Smooth muscle cell (in vitro differentiated cells): ENCODE data around the gene TFPI2. TPM values are rescaled to one million over a fixed set of nuclear protein-coding genes. Genes with fewer than 3 reads are reported as not detected.

ENCODE experiments used
- DNase-seq: peaks from one replicate; lab custom pipeline; 2025; ENCODE audit not compliant: unreplicated experiment; lab: John Stamatoyannopoulos, UW
- H2AFZ ChIP-seq: fragments of 200-600 bp; sonication (generic); 2 replicates; pipeline ENCODE4 v1.6.0; 2016; ENCODE audit warnings: antibody characterized with exemption, low read depth, mild to moderate bottlenecking
- H3F3A ChIP-seq: fragments of 200-600 bp; sonication (generic); 2 replicates; pipeline ENCODE4 v1.6.0; 2017; ENCODE audit warnings: antibody characterized with exemption, low read depth
- H3K27ac ChIP-seq: fragments of 200-600 bp; sonication (generic); 2 replicates; pipeline ENCODE4 v1.5.1; 2016; ENCODE audit warnings: low read depth, mild to moderate bottlenecking
- H3K27me3 ChIP-seq: fragments of 200-600 bp; sonication (generic); 2 replicates; pipeline ENCODE4 v1.6.1; 2016; ENCODE audit warnings: low read depth, mild to moderate bottlenecking
- H3K36me3 ChIP-seq: fragments of 200-600 bp; sonication (generic); 2 replicates; pipeline ENCODE4 v1.5.1; 2016; ENCODE audit warnings: low read depth
- H3K4me1 ChIP-seq: fragments of 200-600 bp; sonication (generic); 2 replicates; pipeline ENCODE4 v1.5.1; 2016; ENCODE audit warnings: low read depth
- H3K4me2 ChIP-seq: fragments of 200-600 bp; sonication (generic); 2 replicates; pipeline ENCODE4 v1.6.0; 2016; ENCODE audit warnings: mild to moderate bottlenecking
- H3K4me3 ChIP-seq: fragments of 200-600 bp; sonication (generic); 2 replicates; pipeline ENCODE4 v1.5.1; 2016; ENCODE audit warnings: mild to moderate bottlenecking
- H3K79me2 ChIP-seq: fragments of 200-600 bp; sonication (generic); 2 replicates; pipeline ENCODE4 v1.6.0; 2016; ENCODE audit warnings: low read depth, mild to moderate bottlenecking
- H3K9ac ChIP-seq: fragments of 200-600 bp; sonication (generic); 2 replicates; pipeline ENCODE4 v1.6.0; 2016; ENCODE audit warnings: low read depth
- H3K9me3 ChIP-seq: fragments of 200-600 bp; sonication (generic); replicated peaks from 2 replicates; pipeline ENCODE4 v1.5.1; 2016; ENCODE audit warnings: low read depth
- H4K20me1 ChIP-seq: fragments of 200-600 bp; sonication (generic); 2 replicates; pipeline ENCODE4 v1.6.0; 2016; ENCODE audit warnings: low read depth
- CTCF ChIP-seq: fragments of 200-600 bp; sonication (generic); IDR thresholded peaks from 2 replicates; pipeline ENCODE4 v1.5.1; 2017; ENCODE audit warnings: borderline replicate concordance, mild to moderate bottlenecking, antibody characterized with exemption; ENCODE audit not compliant: insufficient read depth, poor library complexity, severe bottlenecking
- WGBS: methylation state at CpG from one replicate; pipeline ENCODE4 v1.1.7; 2016; ENCODE audit warnings: low lambda C conversion rate; 5-methylcytosine and 5-hydroxymethylcytosine counted together
- polyA plus RNA-seq: library from polyadenylated mRNA; unstranded; fragments of >200 nt; fragmentation: Nextera tagmentation; extraction: Ambion mirVana; gene quantifications from 2 replicates; pipeline ENCODE4 v1.2.1, GENCODE V29; 2016
- total RNA-seq: library from RNA; depleted of rRNA; stranded (reverse); fragments of >200 nt; gene quantifications from 2 replicates; pipeline ENCODE4 v1.2.3, GENCODE V29; 2014

TFPI2 gene
- total and polyA plus RNA-seq, 2 experiments from 2014 or later = 104 to 139 TPM

GRCh38 chr7:93923942-93924341 is 33.4 kb upstream of the TFPI2 start:
- Histone ChIP-seq H3K4me1 (peaks cover 24% of the 10 kb centered on the region), H4K20me1 (no peaks in the 10 kb centered on the region), H3K4me3 (peak overlapping the region; percentile 55), H3F3A (peaks cover 7% of the 10 kb centered on the region), H2AFZ (no peak overlapping the region), H3K27ac (no peak overlapping the region), H3K79me2 (peaks cover 17% of the 10 kb centered on the region), H3K36me3 (peaks cover 6% of the 10 kb centered on the region), H3K9me3 (no peaks in the 10 kb centered on the region), H3K27me3 (no peaks in the 10 kb centered on the region), H3K4me2 (peak overlapping the region; percentile 85), H3K9ac (no peak overlapping the region)
- TF ChIP-seq CTCF = no peak
- WGBS = 9% methylated on average over 1 of the region's 1 CpG
- DNase-seq = no peak

GRCh38 chr7:93923296-93923695 is 32.7 kb upstream of the TFPI2 start:
- Histone ChIP-seq H3K27ac (no peak overlapping the region), H3F3A (peaks cover 7% of the 10 kb centered on the region), H3K4me1 (peaks cover 24% of the 10 kb centered on the region), H3K9me3 (no peaks in the 10 kb centered on the region), H3K36me3 (peaks cover 6% of the 10 kb centered on the region), H3K4me2 (peak overlapping the region; percentile 85), H3K9ac (no peak overlapping the region), H4K20me1 (no peaks in the 10 kb centered on the region), H3K27me3 (no peaks in the 10 kb centered on the region), H2AFZ (no peak overlapping the region), H3K4me3 (peak overlapping the region; percentile 55), H3K79me2 (peaks cover 17% of the 10 kb centered on the region)
- TF ChIP-seq CTCF = no peak
- no peak for DNase-seq
- 81% methylated on average over 6 of the region's 6 CpGs for WGBS

- H3K36me3 ChIP-seq = peaks cover 6% of the 10 kb centered on the region
- H2AFZ ChIP-seq = peak within 1 kb of the TSS; percentile 68
- peak within 1 kb of the TSS; percentile 55 for H3K4me3 ChIP-seq
- H3K9me3 ChIP-seq = no peaks in the 10 kb centered on the region
- WGBS = 5% methylated on average over 39 of the region's 39 CpGs
- TF ChIP-seq CTCF = no peak
- H3K27me3 ChIP-seq = no peaks in the 10 kb centered on the region
- DNase-seq = peak; percentile 42
- H4K20me1 ChIP-seq = no peaks in the 10 kb centered on the region
- peak within 1 kb of the TSS; percentile 76 for H3K27ac ChIP-seq
- peaks cover 24% of the 10 kb centered on the region for H3K4me1 ChIP-seq
- peak within 1 kb of the TSS; percentile 77 for H3K9ac ChIP-seq
- H3K79me2 ChIP-seq = peaks cover 17% of the 10 kb centered on the region
- H3F3A ChIP-seq = peaks cover 7% of the 10 kb centered on the region
- H3K4me2 ChIP-seq = peak within 1 kb of the TSS; percentile 85
These were observed 31.3 kb upstream of the TFPI2 start, which contains the start of gene GNG11 for GRCh38 chr7:93921607-93922566. GNG11 (plus strand) TSS chr7:93921735; CDS start chr7:93922138, 403 bp downstream.
